Inflammatory macrophage treated with lipopolysaccharide for 1 hour (primary cell): Measurements from ENCODE around the gene ALDH8A1.
"Not testable (repeated sequence)": the region's sequence is repeated elsewhere in the genome, so short reads cannot be mapped to it uniquely, and the experiment has no call there.

Source experiments
- DNase-seq, 2 donors: peaks; one replicate each; pipeline ENCODE4 v3.0.0-alpha.2; 2020 to 2022

ALDH8A1 gene

DNA sequence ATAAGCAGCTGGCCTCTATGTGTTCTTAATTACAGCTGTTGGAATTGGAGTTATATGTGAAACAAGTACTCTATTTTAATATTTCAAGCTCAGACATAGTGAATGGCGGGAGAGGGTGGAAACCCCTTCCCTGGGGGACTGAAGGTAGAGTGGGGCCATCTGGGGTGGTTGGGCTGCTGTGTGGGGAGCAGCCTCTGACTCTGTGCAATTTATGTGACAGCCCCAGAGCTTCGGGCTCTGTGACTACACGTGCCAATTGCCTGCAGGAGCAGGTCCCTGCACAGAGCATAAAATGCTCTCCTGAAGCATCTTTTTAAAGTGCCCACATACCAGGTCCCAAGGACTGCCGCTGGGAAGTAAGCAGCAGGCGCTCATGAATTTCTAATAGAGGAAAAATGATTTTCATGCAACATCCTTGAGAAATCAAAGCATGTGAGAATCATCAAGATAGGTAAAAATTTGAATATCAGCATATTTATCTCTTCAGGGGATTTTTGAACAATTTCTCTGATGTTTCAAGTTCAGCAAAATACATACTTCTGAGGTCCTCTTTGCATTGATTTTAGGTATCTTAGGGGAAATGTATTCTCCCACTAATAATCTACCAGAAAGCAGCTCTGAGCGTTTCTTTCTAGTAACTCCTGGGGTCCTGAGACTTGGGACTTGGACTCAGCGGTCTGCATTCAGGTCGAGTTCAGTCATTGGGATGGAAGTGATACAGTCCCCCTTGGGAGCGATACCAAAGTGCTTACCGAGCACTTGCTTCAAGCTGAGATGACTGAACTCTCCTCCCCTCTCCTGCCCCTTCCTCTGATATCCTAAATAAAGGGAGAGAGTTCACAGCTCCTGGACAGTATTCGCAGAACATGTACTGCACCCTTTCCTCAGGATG is 40.0 kb downstream of the ALDH8A1 start:
- DNase-seq: no peak

DNA sequence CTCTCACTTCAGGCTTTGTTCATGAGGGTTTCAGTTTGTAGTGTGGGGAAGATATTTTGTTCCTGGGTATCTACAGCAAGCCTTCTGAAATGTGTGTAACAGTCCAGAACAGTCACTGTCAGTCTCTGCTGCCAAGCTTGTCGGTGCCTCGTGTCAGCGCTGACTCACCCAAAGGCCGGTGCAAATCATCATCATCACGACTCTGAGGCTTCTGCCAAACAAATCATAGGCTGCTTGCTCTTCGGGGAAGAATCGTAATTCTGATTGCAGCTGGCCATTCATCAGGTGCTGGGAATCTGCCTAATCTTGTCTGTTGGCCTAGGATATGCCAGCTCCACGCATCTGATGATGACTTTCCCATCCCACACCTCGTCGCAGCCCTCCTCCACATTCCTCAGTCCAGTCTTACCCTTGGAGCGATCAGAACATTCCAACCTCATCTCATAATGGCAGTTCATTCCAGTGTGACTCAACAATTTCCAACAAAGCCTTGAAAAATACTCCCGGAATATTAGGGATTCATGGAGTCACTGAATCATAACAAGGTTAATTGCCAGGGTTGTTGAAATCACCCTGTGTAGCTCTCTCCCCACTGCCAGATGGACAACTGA is 40.9 kb downstream of the ALDH8A1 start:
- no peak for DNase-seq

DNA sequence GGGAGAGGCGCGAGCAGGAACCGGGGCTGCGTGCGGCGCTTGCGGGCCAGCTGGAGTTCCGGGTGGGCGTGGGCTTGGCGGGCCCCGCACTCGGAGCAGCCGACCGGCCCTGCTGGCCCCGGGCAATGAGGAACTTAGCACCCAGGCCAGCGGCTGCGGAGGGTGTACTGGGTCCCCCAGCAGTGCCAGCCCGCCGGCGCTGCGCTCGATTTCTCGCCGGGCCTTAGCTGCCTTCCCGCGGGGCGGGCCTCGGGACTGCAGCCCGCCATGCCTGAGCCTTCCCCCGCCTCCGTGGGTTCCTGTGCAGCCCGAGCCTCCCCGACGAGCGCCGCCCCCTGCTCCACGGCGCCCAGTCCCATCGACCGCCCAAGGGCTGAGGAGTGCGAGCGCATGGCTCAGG is 45.2 kb downstream of the ALDH8A1 start:
- not testable (repeated sequence) for DNase-seq

DNA sequence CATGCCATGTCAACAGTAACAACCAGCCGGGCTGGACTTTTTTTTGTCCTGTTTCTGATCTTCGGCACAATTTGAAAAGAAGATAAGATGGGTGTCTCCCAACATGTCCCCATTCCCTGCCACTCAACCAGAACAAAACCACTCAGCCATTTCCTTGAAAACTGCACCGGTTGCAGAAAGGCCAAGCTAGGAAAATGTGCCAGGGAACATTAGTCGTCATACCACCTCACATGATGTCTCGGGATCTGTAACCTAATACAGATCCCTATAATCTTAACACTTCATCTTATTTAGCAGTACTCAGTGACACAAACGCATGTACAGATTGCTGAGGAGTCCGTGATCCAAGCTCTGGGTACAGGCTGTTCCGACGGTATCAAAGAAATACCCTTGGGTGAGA is 46.5 kb downstream of the ALDH8A1 start:
- DNase-seq: no peak

DNA sequence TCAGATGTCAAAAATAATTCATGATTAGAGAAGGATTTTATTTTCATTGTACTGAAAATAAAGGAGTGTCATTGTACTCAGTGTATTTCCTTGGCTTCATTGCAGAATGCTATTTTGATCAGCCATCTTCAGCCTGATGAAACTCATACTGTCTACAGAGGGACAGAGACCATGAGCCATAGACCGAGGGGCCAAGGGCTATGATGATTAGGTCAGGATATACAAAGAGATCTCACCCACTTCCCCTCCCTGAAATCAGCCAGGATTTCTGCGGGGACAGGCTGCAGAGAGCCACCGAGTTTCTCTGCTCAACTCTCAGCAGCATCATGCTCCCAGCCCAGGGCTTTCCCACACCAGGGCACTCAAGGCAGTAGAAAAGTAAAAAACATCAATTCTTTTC is 47.0 kb downstream of the ALDH8A1 start:
- DNase-seq: no peak

DNA sequence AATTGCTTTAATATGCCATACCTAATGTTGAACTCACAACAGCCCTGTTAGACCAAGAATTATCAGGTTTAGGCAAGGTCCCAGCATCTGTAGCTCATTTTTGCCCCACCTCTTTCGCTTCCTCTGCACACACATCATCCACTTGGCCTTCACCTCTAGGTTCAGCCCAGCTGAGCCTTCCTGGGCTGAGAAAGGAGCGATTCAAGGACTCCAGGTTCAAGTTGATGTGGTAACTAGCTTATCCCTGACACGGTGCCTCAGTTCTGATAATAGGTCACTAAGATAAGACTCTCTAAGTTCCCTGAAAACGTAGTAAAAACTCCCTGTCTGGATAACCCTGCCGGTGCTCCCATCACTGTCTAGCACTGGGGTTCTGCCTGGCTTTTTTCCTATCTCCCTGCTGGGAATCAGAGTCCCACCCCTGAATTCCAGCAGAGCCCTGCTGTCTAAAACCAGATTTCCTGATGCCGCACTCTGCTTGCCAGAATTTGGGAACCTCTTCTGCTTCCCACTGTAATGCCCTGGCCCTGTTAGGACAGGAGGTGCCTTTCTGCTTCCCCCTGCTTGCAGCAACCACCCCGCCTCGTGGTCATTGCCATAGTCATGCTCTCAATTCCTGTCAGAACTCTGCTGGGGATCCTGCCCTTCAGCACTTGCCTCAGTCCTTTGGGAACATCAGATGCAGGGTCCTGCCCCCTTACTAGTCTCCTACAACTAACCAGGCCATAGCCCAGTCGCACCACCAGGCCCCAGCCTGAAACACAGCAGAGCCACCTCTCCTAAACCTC is 47.6 kb downstream of the ALDH8A1 start:
- DNase-seq: no peak

DNA sequence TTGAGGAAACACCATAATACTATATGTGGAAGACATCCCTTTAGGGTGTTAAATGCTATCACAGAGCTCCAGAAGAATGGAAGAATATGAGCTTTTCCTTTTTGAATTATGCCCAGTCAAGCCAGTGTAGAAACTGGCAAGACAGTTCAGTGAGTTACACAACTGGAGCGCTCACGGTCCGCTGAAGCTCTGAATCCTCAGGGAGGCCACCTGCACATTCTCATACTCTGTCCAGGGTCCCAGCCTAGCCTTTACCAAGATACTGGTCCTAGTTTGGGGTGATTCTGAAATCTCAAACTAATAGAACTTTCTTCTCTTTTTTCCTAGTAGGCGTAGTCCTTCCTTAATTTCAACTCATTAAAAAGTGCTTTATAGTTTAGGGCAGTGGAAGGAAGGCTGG is 51.3 kb downstream of the ALDH8A1 start:
- no peak for DNase-seq

DNA sequence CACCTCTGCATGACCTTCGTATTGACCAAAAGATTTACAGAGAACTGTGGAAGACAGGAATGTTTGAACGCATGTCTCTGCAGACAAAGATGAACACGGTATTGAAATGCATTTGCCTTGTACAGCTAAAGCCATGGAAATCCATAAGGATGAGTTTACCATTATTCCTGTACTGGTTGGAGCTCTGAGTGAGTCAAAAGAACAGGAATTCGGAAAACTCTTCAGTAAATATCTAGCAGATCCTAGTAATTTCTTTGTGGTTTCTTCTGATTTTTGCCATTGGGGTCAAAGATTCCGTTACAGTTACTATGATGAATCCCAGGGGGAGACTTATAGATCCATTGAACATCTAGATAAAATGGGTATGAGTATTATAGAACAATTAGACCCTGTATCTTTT is 51.7 kb downstream of the ALDH8A1 start:
- not testable (repeated sequence) for DNase-seq

DNA sequence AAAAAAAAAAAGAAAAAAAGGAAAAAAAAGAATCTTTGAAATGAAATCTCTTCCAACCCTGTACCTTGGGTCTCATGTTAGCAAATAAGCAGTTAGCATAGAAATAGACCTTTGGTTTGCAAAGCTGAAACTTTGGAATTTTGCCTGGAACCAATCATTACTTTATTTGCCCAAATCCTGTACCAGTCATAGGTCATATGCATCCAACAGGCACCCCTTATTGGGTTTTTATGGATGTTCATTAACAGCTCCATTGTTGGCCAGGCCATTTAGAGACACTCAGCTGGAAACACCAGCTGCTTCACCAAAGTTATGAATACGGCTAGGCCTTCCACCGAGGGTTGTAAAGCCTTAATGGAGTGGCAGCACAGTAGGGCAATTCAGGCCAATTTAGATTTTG is 53.0 kb downstream of the ALDH8A1 start:
- DNase-seq: no peak

DNA sequence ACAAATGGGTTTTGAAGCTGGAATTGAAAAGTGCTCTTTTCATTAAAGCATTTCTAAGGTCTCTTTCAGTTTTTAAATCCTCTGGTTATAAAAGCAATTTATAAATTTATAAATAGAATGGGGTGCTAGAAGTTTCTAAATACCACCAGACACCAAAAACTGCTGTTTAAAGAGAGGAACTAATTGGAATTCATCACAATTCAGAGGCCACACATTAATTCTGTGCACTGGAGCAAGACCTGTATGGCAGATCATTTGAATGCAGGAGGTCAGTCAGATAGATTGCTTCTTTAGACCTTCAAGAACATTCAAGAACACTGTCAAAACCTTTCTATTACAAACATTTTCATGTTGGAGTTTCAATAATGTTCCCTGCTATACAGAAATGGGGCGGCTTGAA is 55.1 kb downstream of the ALDH8A1 start:
- no peak for DNase-seq

DNA sequence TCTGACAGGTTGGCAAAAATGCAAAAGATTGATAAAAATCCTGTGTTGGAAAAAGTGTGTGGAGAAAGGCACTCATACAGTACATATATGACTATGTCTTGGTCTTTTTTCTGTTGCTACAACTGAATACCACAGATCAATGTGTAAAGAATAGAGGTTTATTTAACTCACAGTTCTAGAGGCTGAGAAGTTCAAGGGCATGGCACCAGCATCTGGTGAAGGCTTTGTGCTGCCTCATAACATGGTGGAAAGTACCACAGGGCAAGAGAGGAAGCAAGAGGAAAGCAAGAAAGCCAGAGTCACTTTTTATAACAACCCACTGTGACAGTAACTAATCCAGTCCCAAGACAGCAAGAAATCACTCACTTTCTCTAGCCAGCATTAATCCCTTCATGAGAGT is 57.5 kb downstream of the ALDH8A1 start:
- DNase-seq: no peak

DNA sequence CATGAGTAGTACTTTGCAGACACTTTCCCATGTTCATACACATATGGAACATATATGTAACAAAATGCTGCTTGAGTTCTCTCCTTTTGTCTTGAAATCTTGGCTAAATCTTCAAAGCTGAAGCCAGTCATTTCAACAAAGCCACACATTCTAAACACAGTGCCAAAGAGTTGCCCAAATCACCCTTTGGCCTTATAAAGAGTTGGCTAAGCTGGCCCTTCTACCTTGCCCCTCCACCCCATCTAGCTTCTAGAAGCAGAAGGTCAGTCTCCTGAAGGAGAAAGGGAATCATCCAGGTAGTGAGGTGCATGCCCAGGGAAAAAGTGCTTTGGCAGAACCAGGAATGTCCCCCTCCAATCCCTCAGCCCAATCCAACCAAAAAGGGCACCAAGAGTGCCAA is 58.3 kb downstream of the ALDH8A1 start:
- no peak for DNase-seq

DNA sequence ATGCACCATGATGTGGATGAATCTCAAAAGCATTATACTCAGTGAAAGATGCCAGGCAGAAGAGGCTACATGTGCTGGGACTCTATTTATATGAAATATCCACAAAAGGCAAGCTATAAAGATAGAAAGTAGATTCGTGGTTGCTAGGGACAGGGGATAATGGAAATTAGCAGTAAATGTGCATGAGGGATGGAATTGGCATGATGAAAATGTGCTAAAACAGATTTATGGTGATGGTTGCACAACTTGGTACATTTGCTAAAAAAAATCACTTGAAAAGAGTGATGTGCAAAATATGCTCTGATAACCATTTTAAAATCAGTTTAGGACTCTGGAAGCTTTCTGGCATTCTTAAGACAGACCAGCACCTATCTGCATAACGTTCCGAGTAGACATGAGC is 61.6 kb downstream of the ALDH8A1 start:
- no peak for DNase-seq

DNA sequence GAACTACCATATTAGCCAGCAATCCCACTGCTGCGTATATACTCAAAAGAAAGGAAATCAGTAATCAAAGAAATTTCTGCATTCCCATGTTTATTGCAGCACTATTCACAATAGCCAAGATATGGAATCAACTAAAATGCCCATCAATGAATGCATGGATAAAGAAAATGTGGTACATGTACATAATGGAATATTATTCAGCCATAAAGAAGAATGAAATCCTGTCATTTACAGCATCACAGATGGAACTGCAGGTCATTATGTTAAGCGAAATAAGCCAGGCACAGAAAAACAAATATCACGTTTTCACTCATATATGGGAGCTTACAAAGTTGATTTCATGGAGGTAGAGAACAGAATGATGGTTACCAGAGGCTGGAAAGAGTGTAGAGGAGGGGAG is 65.1 kb downstream of the ALDH8A1 start:
- no peak for DNase-seq

DNA sequence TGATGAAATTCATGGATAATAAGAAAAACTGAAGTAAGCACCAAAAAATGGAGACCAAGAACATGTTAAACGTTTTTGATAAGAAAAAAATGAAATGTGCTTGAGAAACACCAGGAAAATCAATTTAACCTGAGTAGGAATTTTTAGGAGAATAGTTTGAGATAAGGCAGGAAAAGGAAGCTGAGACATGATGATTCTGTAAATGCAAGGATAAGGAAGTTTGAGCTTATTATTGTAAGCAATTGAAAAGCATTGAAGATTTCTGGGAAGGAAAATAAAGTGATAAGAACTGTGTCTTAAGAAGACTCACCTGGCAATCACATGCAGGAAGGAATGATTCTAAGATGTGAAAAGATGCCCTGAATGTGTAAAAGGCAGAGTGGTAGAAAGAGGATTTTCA is 66.6 kb downstream of the ALDH8A1 start:
- DNase-seq: no peak

DNA sequence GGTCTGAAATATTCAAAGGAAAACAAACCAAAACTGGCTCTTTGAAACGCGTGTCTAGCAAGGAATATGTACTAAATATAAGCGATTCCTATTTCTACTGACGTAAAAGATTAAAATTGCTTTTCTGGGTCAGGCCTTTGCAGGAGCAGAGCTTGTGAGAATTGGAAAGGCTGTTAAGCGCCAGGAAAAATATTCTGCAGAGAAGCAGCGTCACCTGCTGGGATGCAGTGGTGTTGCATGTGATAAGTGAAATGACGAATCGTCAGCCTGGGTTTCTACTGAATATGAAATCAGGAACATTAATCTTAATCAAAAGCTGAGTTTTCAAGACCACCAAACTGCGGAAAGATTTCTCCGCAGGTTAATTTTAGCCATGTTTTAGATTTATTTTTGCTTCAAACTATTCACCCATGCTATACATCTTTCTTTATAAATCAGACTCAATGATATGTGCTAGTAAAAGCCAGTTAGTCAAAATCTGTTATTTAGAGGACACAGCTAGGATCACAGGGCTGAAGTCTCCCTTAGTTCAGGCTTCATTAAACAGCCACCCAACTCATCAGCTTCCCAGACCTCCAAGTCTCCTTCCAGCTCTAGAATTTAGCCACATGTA is 67.4 kb downstream of the ALDH8A1 start:
- peak; percentile 54 to 89 for DNase-seq

DNA sequence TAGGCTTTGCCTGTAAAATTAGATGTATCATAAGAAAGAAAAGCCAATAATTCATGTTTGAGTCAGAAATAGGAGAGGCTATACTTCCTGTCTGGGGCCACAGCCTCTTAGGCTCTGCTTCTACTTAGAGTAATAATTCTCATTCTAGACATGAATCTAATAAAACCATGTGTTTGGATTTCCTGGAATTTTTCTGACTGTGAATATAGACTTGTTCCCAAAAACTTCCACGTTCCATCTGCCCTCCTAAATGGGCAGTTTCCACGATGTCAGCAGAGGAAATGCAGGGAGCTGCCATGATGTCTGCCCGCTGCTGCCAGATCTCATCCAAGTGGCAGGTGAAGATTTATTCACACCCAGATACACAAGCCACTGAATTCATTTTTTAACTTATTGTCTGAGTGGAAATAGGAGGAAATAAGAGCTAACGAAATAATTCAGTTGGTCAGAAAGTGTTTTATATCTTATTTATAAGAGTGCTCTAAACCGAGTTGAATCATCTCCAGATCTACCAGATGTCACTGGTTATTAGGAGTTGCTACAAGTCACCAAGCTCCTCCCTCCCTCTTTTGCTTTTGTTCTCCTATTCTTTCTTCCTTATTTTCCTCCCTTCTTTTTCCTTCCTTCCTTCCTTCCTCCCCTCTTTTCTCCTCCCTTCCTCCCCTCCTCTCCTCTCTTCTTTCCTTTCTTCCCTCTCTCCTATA is 69.3 kb downstream of the ALDH8A1 start:
- DNase-seq: no peak

DNA sequence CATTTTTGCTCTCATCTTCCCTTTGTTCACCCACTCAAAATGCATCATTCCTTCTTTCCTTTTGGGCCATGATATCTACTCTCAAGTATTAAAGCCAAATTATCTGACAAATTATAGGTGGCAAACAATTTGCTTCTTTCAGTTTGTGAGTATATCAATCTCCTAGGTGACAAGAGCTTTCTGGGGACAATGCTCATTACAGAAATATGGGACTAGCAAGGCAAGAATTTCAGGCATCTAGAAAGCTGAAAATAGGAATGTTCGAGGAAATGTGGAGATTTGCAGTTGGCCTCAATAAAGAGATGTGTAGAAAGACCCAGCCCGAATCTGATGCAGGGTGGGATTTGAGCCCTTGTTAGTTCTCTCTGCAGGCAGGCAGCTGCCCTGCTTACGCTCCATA is 71.8 kb downstream of the ALDH8A1 start:
- no peak for DNase-seq

DNA sequence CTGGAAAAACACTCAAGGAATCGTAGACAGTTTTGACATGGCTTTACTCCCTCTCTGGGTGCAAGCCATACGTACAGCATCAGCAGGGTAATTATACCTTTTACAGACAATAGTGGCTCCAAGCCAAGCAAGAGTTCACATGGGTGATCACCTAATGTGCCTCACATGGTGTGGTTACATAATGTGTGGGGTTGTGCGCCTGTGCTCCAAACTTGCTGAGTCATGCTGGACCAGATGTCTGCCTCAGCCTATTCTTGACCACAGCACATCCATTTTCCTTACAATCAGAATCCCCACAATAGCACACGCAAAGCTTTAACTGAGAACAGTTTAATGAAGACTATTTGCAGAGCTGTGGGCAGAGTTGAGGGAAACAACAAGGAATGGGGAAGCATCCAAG is 74.5 kb downstream of the ALDH8A1 start:
- DNase-seq: no peak

DNA sequence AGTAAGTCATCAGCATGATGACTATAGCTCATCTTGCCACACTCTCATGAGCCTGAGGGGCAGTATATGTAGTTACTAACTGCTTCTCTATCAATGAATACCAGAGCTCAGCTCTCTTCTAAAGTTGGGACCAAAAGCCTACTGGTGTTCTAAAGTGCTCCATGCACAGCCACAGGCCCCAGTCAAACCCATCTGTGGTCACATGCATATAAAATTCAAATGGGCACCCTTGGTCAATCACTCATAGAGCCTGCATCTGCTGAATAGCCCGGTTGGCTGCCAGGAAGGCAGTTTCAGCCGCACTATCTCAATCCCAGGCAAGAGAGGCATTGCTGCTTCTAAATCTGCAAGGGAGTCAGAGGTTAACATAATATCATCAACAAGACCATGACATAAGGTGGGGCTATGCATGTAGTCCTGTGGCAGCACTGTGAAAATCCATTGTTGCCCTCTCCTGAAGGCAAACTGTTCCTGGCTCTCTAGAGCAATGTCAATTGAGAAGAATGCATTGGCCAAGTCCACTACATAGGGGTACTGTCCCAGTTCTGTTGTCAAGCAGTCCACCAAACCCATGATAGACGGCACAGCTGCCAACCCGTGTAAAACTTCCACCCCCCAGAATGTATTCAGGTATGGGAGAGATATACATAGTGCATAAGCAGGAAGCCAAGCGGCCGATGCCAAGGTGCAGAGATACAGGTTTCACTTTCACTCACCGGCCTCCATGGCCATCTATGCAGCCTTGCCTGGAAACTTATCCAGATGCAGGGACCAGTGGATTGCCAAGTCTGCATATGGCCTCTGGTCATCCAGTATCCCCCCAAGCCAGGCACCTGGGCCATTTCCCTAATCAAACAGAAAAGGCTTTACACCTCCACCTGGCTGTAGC is 76.2 kb downstream of the ALDH8A1 start:
- no peak for DNase-seq

DNA sequence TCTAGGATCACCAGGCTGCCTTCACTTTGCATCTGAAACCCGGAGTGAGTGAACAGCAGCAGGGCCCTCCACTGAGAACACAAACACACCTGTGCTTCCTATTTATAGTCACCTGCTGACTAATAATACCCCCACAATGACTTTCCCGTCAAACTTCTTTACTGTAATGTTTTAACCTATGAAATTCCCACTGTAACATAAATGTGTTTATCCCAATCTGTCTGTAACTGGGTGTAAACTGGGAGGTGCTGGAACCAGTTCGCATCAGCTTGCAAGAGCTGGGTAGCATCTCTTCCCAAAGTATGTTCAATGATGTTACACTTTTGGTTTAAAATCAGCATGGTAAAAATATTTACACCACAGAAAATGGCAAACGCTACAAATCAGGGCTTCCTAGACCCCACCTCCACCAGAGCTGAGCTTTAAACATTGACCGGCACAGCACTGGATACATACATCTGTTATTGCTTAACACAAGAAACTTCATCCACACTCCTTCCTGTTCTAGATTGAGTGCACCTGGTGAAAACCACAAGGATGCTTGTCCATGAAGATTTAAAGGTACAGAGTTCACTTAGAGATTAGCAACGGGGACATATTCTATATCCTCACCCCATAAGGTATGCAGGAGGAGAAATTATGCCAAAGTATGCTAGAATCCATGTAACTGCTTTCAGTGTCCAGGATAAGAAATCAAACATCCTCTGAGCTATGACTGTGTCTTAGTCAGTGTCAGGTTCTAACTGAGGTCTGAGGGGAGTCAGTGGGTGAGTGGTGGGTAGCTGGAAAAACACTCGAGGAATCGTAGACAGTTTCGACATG is 79.0 kb downstream of the ALDH8A1 start:
- DNase-seq: no peak
